Calu3 (cell line): Measurements from ENCODE around the gene RGS13. TPM values are rescaled to one million over a fixed set of nuclear protein-coding genes. Genes with fewer than 3 reads are reported as not detected.

Experiments used
- BruUV-seq: library from RNA; stranded (reverse); fragments of 400-500 nt; replicated peaks from 2 replicates; lab custom pipeline; 2021; lab: Mats Ljungman, UMichigan
- CTCF ChIA-PET: fragments of 300-600 bp; sonication (Branson Sonifier 250); formaldehyde crosslinking; loops from one replicate; lab custom pipeline; 2022; ENCODE audit warnings: antibody characterized with exemption; lab: Charles Lee
- DNase-seq: peaks from one replicate; pipeline ENCODE4 v3.0.0; 2022
- H3K27ac Mint-ChIP-seq: one replicate; pipeline ENCODE4 v1.8.0; 2022; ENCODE audit warnings: mixed read lengths; ENCODE audit not compliant: unreplicated experiment
- H3K27me3 Mint-ChIP-seq: one replicate; pipeline ENCODE4 v1.8.0; 2022; ENCODE audit warnings: mixed read lengths; ENCODE audit not compliant: unreplicated experiment
- H3K36me3 Mint-ChIP-seq: one replicate; pipeline ENCODE4 v1.8.0; 2022; ENCODE audit warnings: mild to moderate bottlenecking, moderate library complexity, mixed read lengths; ENCODE audit not compliant: insufficient read depth, unreplicated experiment
- H3K4me1 Mint-ChIP-seq: one replicate; pipeline ENCODE4 v1.8.0; 2022; ENCODE audit warnings: mild to moderate bottlenecking, low read depth, mixed read lengths; ENCODE audit not compliant: unreplicated experiment
- H3K4me3 Mint-ChIP-seq: one replicate; pipeline ENCODE4 v1.8.0; 2022; ENCODE audit warnings: mild to moderate bottlenecking, low read depth, moderate library complexity, mixed read lengths; ENCODE audit not compliant: unreplicated experiment
- H3K9me3 Mint-ChIP-seq: one replicate; pipeline ENCODE4 v1.8.0; 2022; ENCODE audit warnings: low read depth, mixed read lengths; ENCODE audit not compliant: unreplicated experiment
- intact Hi-C: fragments of 100-400 bp; cut with micrococcal nuclease; formaldehyde crosslinking; loops from one replicate; pipeline ENCODE4 v1.10.0; 2022; ENCODE audit not compliant: unreplicated experiment
- total RNA-seq: library from RNA; stranded (reverse); gene quantifications from 2 replicates; pipeline ENCODE4 v1.2.3, GENCODE V29; 2022
- TF ChIP-seq, protein P1 (sequence below): fragments of 200-600 bp; IDR thresholded peaks from one replicate; pipeline ENCODE4 v1.8.0; 2022; ENCODE audit warnings: antibody characterized with exemption; ENCODE audit not compliant: unreplicated experiment

Gene RGS13
- total RNA-seq, 1 experiment from 2014 or later: not detected

- no peak for DNase-seq
- Mint-ChIP-seq H3K27me3 (no peaks in the 10 kb centered on the region), H3K4me3 (no peak overlapping the region), H3K4me1 (no peaks in the 10 kb centered on the region), H3K27ac (no peak overlapping the region), H3K9me3 (no peaks in the 10 kb centered on the region), H3K36me3 (no peaks in the 10 kb centered on the region)
- BruUV-seq: no TSS peak
- CTCF ChIA-PET: interaction anchor here (0.5 kb wide), 1 partner anchor 7 kb away, joined by 3 read pairs; no protein-coding TSS in a partner anchor
- TF ChIP-seq, protein P1, sequence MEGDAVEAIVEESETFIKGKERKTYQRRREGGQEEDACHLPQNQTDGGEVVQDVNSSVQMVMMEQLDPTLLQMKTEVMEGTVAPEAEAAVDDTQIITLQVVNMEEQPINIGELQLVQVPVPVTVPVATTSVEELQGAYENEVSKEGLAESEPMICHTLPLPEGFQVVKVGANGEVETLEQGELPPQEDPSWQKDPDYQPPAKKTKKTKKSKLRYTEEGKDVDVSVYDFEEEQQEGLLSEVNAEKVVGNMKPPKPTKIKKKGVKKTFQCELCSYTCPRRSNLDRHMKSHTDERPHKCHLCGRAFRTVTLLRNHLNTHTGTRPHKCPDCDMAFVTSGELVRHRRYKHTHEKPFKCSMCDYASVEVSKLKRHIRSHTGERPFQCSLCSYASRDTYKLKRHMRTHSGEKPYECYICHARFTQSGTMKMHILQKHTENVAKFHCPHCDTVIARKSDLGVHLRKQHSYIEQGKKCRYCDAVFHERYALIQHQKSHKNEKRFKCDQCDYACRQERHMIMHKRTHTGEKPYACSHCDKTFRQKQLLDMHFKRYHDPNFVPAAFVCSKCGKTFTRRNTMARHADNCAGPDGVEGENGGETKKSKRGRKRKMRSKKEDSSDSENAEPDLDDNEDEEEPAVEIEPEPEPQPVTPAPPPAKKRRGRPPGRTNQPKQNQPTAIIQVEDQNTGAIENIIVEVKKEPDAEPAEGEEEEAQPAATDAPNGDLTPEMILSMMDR: no peak
- intact Hi-C loops: no loop called here
Measured at GRCh38 chr1:192603218-192603787, 32.6 kb upstream of the RGS13 start.

- Mint-ChIP-seq H3K9me3 (no peaks in the 10 kb centered on the region), H3K4me3 (no peak overlapping the region), H3K27ac (no peak overlapping the region), H3K36me3 (no peaks in the 10 kb centered on the region), H3K4me1 (no peaks in the 10 kb centered on the region), H3K27me3 (no peaks in the 10 kb centered on the region)
- DNase-seq: no peak
- CTCF ChIA-PET: interaction anchor here (0.6 kb wide), 1 partner anchor 128 kb away, joined by 7 read pairs; no protein-coding TSS in a partner anchor
- TF ChIP-seq, protein P1: no peak
- no TSS peak for BruUV-seq
- intact Hi-C loops: no loop called here
Measured at GRCh38 chr1:192604979-192605620, 30.8 kb upstream of the RGS13 start.

- no peak overlapping the region for H3K4me3 Mint-ChIP-seq
- intact Hi-C loops: no loop called here
- no TSS peak for BruUV-seq
- no peaks in the 10 kb centered on the region for H3K36me3 Mint-ChIP-seq
- TF ChIP-seq, protein P1: no peak
- peaks cover 6% of the 10 kb centered on the region for H3K4me1 Mint-ChIP-seq
- DNase-seq: no peak
- H3K27ac Mint-ChIP-seq: no peak overlapping the region
- CTCF ChIA-PET: no interaction called here
- no peaks in the 10 kb centered on the region for H3K9me3 Mint-ChIP-seq
- no peaks in the 10 kb centered on the region for H3K27me3 Mint-ChIP-seq
Measured at GRCh38 chr1:192608671-192609070, 27.3 kb upstream of the RGS13 start.

DNA sequence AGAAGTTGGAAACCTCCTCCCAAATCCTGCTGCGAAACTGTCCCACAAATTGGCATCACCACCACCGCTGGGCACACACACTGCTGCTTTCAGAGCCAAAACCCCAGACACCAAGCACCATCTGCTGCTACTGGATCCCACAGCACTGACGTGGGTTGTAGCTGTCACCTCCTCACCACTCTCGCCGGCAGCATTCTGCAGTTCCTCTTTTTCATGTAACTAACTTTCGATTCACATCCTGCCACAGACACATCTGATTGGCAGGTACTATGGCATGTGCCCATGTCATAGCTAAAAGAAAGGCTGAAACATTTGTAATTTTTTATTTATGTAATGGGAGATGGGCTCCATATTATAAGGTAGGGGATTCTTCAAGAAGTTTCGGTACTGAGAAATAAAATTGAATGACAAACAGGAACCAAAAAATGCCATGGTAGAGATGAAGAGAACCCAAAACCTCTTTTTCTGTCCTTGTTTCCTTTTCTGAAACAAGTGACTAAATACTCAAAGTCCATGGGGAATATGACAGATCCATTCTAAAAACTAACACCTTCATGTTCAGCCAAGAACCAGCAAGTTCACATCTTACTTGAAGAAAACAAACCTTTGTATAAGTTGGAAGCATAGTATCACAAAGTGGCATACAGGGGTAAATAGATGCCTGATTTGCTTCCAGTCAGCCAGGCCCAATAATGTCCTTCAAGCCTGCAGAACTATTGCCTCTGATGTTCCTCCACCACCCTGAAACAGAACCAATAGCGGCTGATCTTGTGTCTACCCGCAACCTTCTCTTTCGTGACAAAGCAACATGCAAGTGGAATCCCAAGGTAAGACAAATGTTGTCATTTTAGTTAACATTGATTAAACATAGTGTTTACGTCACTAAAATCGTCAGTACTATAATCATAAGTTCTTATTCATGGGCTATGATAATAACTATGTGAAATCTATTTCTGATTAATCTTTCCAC lies 26.6 kb upstream of the RGS13 start:
- no peak overlapping the region for H3K4me3 Mint-ChIP-seq
- intact Hi-C loops: loop anchor here (1.0 to 5.0 kb wide), 4 partner anchors 132 to 423 kb away; partner anchors contain the start of gene RGS2

More for the DNA sequence above, 26.6 kb upstream of the RGS13 start:
- CTCF ChIA-PET: interaction anchor here (1.7 to 2.8 kb wide), 2 partner anchors 132 to 198 kb away, joined by 7 to 13 read pairs; no protein-coding TSS in a partner anchor
- Mint-ChIP-seq H3K9me3 (no peaks in the 10 kb centered on the region), H3K4me1 (peaks cover 9% of the 10 kb centered on the region), H3K36me3 (no peaks in the 10 kb centered on the region), H3K27me3 (no peaks in the 10 kb centered on the region), H3K27ac (no peak overlapping the region)
- TF ChIP-seq, protein P1: no peak
- no TSS peak for BruUV-seq
- DNase-seq: no peak
